Hepatocyte (in vitro differentiated cells): ENCODE measurements around the gene ZNF879.

Experiments
- EZH2 ChIP-seq: fragments of 200-600 bp; sonication (generic); IDR thresholded peaks from 2 replicates; pipeline ENCODE4 v1.6.1; 2016; ENCODE audit warnings: antibody characterized with exemption, mild to moderate bottlenecking, borderline replicate concordance
- EZH2phosphoT487 ChIP-seq: fragments of 200-600 bp; sonication (generic); IDR thresholded peaks from one replicate; pipeline ENCODE4 v1.6.1; 2018; ENCODE audit warnings: antibody characterized with exemption, mild to moderate bottlenecking, low read depth, moderate library complexity; ENCODE audit not compliant: unreplicated experiment, severe bottlenecking
- TF ChIP-seq, protein P1 (sequence below): fragments of 200-600 bp; sonication (generic); IDR thresholded peaks from 2 replicates; pipeline ENCODE4 v1.5.1; 2016; ENCODE audit warnings: antibody characterized with exemption, mild to moderate bottlenecking; ENCODE audit not compliant: poor library complexity

DNA sequence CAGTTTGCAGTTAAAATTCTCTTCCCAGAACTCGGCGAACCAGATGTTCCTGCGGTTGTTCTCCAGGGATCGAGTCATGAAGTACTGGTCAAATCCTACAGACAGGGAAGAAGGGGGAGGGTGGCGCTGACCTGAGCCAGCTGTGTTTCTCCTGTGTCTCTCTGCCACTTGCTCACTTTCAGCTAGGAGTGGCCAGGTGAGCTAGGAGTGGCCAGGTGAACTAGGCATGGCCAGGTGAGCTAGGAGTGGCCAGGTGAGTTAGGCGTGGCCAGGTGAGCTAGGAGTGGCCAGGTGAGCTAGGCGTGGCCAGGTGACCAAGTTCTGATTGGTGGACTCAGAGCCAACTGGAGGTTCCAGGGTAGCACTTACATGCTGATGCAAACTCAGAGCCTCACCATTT is 34.3 kb upstream of the ZNF879 start:
- TF ChIP-seq, protein P1, sequence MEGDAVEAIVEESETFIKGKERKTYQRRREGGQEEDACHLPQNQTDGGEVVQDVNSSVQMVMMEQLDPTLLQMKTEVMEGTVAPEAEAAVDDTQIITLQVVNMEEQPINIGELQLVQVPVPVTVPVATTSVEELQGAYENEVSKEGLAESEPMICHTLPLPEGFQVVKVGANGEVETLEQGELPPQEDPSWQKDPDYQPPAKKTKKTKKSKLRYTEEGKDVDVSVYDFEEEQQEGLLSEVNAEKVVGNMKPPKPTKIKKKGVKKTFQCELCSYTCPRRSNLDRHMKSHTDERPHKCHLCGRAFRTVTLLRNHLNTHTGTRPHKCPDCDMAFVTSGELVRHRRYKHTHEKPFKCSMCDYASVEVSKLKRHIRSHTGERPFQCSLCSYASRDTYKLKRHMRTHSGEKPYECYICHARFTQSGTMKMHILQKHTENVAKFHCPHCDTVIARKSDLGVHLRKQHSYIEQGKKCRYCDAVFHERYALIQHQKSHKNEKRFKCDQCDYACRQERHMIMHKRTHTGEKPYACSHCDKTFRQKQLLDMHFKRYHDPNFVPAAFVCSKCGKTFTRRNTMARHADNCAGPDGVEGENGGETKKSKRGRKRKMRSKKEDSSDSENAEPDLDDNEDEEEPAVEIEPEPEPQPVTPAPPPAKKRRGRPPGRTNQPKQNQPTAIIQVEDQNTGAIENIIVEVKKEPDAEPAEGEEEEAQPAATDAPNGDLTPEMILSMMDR, result no peak
- TF ChIP-seq EZH2phosphoT487, result no peak
- no peak for TF ChIP-seq EZH2
